Ovary (tissue), 9 donors: Measurements from ENCODE around the gene IGFLR1. TPM values are rescaled to one million over a fixed set of nuclear protein-coding genes. Genes with fewer than 3 reads are reported as not detected.
"Not testable (repeated sequence)": the region's sequence is repeated elsewhere in the genome, so short reads cannot be mapped to it uniquely, and the experiment has no call there.

Experiments used
- DNase-seq, 5 donors: peaks; one replicate each; pipeline ENCODE4 v3.0.0-alpha.2; 2019 to 2020
- H3K27ac ChIP-seq, 2 donors: fragments of 200-600 bp; one replicate each; pipeline versions ENCODE4 v1.5.1 to v1.8.0; 2019 to 2022
- H3K27me3 ChIP-seq: fragments of 200-600 bp; one replicate; pipeline ENCODE4 v1.8.0; 2022
- H3K36me3 ChIP-seq: fragments of 200-600 bp; sonication (generic); one replicate; pipeline ENCODE4 v1.5.1; 2019
- H3K4me1 ChIP-seq: one replicate; pipeline ENCODE4 v1.8.1; 2013; ENCODE audit warnings: mild to moderate bottlenecking, moderate library complexity; ENCODE audit not compliant: insufficient read depth
- H3K4me3 ChIP-seq: fragments of 200-600 bp; sonication (generic); one replicate; pipeline ENCODE4 v1.5.1; 2017
- H3K9me3 ChIP-seq, 2 donors: fragments of 200-600 bp in 1 of 2; sonication (generic) in 1 of 2; one replicate each; pipeline versions ENCODE4 v1.5.1 to v1.8.1; 2013 to 2019; ENCODE audit warnings: mild to moderate bottlenecking in 1 of 2, moderate library complexity in 1 of 2
- EP300 ChIP-seq: sonication (generic); formaldehyde crosslinking; IDR thresholded peaks from one replicate; pipeline ENCODE4 v1.6.1; 2017; ENCODE audit warnings: antibody characterized with exemption
- POLR2A ChIP-seq: fragments of 450-650 bp; IDR thresholded peaks from one replicate; pipeline ENCODE4 v1.6.1; 2017; ENCODE audit warnings: antibody characterized with exemption, mild to moderate bottlenecking, moderate library complexity
- WGBS, 3 donors: extraction: QIAGEN DNeasy Blood & Tissue Kit in 1 of 3; methylation state at CpG; one replicate each; pipeline versions ENCODE4 v1.1.5 to v1.1.7; 2013 to 2017; 5-methylcytosine and 5-hydroxymethylcytosine counted together
- intact Hi-C, 4 donors: fragments of 100-400 bp; cut with DNase I; formaldehyde crosslinking; loops; one replicate each; pipeline versions ENCODE4 v1.11.0 to v1.15.1; 2022 to 2023
- polyA plus RNA-seq, 2 donors: library from polyadenylated mRNA; stranded (reverse); fragments of 200-250 nt in 1 of 2; fragments of 350-450 nt in 1 of 2; fragmentation: Illumina TruSeq in 1 of 2; extraction: RNeasy Lipid Tissue Mini Kit (QIAGEN cat#74804) in 1 of 2; gene quantifications; one replicate each; pipeline ENCODE4 v1.2.3, GENCODE V29; 2013 to 2014
- total RNA-seq, 7 donors: library from RNA; depleted of rRNA in 2 of 7; stranded (reverse); fragments of >200 nt in 2 of 7; fragmentation: NEBNext Ultra II Directional in 3 of 7; extraction: Animal tissue kit (Norgen Biotek cat#: 25700) in 3 of 7; gene quantifications; one replicate each; pipeline versions ENCODE4 v1.1.0 to v1.2.4, GENCODE V29; 2016 to 2023
- TF ChIP-seq, protein P1 (sequence below), 3 donors: fragments of 450-650 bp in 2 of 3; fragments of 200-600 bp in 1 of 3; IDR thresholded peaks; one replicate each; pipeline versions ENCODE4 v1.5.1 to v1.8.0; 2016 to 2022; ENCODE audit warnings: antibody characterized with exemption in 3 of 3, mild to moderate bottlenecking in 1 of 3
- donor health status: DM: no; HTN: no; CAD: no; lungs with moderate emphysema.
- donor health status: DM: no; HTN: no; CAD: no.
- donor health status: Bipolar disorder and iron deficiency.
- donor health status: DM: yes; HTN: yes; CAD: no.
- donor health status: DM: no; HTN: no; CAD: no.
- donor health status: DM: yes; HTN: yes; CAD: no.

The IGFLR1 gene
- total and polyA plus RNA-seq, 9 donors, result 0.93 to 12.8 (median 7.6) TPM

DNA sequence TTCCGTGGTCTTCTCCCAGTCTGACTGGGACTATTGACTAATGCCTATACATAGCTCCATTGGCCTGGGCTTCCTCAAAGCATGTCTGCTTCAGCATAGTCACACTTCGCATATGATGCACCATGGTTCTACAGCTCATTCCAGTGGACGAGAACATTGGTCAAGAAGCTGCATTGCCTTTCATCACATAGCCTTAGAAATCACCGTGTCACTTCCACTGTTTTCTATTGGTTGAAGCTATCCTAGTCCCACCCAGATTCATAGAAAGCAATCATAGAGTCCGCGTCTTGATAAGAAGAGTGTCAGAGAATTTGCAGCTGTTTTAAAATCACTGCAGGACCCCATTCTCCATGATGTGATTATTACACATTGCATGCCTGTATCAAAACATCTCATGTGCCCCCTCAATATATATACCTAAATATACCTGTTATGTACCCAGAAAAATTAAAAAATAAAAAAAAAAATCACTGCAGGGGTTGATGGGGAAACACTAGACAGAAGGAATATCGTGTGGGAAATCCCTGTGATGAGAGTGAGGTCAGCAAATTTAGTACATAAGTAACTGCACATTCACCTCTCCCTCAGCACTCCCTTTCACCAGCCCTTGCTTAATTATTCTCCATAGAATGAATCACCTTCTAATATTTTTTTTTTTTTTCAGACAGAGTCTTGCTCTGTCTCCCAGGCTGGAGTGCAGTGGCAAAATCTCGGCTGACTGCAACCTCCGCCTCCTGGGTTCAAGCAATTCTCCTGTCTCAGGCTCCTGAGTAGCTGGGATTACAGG, 31.0 kb upstream of the IGFLR1 start:
- intact Hi-C loops, result no loop called here
- H3K27me3 ChIP-seq, result no peaks in the 10 kb centered on the region
- no peaks in the 10 kb centered on the region for H3K9me3 ChIP-seq
- TF ChIP-seq, protein P1, sequence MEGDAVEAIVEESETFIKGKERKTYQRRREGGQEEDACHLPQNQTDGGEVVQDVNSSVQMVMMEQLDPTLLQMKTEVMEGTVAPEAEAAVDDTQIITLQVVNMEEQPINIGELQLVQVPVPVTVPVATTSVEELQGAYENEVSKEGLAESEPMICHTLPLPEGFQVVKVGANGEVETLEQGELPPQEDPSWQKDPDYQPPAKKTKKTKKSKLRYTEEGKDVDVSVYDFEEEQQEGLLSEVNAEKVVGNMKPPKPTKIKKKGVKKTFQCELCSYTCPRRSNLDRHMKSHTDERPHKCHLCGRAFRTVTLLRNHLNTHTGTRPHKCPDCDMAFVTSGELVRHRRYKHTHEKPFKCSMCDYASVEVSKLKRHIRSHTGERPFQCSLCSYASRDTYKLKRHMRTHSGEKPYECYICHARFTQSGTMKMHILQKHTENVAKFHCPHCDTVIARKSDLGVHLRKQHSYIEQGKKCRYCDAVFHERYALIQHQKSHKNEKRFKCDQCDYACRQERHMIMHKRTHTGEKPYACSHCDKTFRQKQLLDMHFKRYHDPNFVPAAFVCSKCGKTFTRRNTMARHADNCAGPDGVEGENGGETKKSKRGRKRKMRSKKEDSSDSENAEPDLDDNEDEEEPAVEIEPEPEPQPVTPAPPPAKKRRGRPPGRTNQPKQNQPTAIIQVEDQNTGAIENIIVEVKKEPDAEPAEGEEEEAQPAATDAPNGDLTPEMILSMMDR (IDR thresholded peaks at IDR 0.05), result no peak
- TF ChIP-seq EP300 (no peak), POLR2A (no peak)
- H3K27ac ChIP-seq, result no peak overlapping the region
- peaks cover 13% of the 10 kb centered on the region for H3K4me1 ChIP-seq
- no peak for DNase-seq
- no peaks in the 10 kb centered on the region for H3K36me3 ChIP-seq
- WGBS, 3 donors, result 37 to 41% (median 41%) methylated on average over 9 of the region's 9 CpGs
- H3K4me3 ChIP-seq, result no peak overlapping the region

DNA sequence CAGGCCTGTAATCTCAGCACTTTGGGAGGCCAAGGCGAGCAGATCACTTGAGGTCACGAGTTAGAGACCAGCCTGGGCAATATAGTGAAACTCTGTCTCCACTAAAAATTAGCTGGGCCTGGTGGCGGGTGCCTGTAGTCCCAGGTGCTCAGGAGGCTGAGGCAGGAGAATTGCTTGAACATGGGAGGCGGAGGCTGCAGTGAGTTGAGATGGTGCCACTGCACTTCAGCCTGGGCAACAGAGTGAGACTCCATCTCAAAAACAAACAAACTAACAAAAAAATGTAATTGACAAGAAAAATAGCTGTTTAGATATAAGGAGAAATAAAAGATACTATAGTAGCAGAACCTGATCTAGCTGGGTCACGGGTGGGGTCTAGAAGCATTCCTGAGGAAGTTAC, 30.1 kb upstream of the IGFLR1 start:
- intact Hi-C loops, H3K27ac ChIP-seq, H3K9me3 ChIP-seq, H3K27me3 ChIP-seq, DNase-seq, H3K4me3 ChIP-seq, H3K36me3 ChIP-seq: not testable (repeated sequence)
- WGBS, 3 donors, result 92 to 96% (median 93%) methylated on average over 5 of the region's 5 CpGs
- peaks cover 22% of the 10 kb centered on the region for H3K4me1 ChIP-seq

DNA sequence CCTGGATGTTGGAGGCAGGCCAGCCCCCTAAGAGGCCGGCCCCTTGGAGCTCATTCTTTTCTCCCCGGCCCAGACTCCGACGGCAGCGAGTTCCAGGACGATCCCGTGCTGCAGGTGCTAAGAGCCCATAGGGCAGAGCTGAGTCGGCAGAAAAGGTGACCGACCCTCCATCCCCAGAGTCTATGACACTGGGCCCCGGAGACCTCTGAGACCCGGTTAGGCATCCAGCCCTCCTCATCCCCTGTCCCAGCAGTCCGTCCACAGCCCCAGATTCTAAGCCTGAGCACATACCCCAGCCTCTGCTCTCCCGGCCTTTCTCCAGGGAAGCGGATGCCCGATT, 25.8 kb upstream of the IGFLR1 start:
- Histone ChIP-seq H3K9me3 (no peaks in the 10 kb centered on the region), H3K4me1 (peaks cover 19% of the 10 kb centered on the region), H3K27ac (peak overlapping the region; percentile 24 to 76), H3K4me3 (no peak overlapping the region), H3K27me3 (no peaks in the 10 kb centered on the region), H3K36me3 (no peaks in the 10 kb centered on the region)
- WGBS, 3 donors, result 21 to 40% (median 23%) methylated on average over 15 of the region's 15 CpGs
- no peak for DNase-seq
- intact Hi-C loops, result no loop called here
- TF ChIP-seq POLR2A (no peak), EP300 (no peak)
- TF ChIP-seq, protein P1 (IDR thresholded peaks at IDR 0.05), result no peak

DNA sequence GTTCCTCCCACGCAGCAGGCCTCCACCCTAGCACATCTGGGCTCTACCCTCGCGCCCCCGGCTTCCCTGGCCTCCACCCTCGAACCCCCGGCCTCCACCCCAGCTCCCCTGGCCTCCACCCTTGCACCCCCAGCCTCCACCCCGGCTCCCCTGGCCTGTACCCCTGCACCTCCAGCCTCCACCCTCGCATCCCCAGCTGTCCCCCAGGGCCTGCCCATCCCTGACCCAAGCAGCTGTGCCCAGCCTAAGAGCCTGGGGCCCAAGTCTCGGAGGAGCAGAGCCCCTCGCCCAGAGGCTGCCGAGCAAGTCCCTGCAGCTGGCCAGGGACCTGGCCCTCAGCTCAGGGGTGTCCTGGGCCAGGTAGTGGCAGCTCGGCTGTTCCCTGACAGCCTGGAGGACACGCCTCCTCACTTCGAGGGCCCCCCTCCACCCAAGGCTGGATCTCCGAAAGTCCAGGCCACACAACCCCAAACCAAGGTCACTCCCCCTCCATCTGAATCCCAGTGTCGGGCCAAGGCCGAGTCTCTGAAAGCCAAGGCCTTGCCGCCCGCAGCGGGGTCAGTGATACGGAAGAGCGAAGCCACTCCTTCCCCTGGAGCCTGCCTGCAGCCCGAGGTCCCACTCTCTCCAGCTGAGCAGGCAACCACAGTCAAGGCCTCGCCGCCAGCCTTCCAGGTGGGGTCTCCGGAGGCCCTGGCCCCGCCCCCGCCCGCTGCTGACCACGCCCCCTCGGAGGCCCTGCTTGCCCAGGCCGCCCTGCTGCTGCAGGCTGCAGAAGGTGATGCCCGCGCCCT, 25.2 kb upstream of the IGFLR1 start:
- no peaks in the 10 kb centered on the region for H3K27me3 ChIP-seq
- no peak overlapping the region for H3K4me3 ChIP-seq
- intact Hi-C loops, result no loop called here
- H3K9me3 ChIP-seq, result no peaks in the 10 kb centered on the region
- peaks cover 19% of the 10 kb centered on the region for H3K4me1 ChIP-seq
- TF ChIP-seq, protein P1 (IDR thresholded peaks at IDR 0.05), result no peak
- no peak for TF ChIP-seq EP300
- no peak for TF ChIP-seq POLR2A
- 22 to 38% (median 33%) methylated on average over 24 to 34 of the region's 34 CpGs for WGBS, 3 donors
- peak; percentile 82 to 92 (median 90) for DNase-seq
- no peaks in the 10 kb centered on the region for H3K36me3 ChIP-seq
- peak overlapping the region in 1 of 2 donors; percentile 76 for H3K27ac ChIP-seq
